HG03103 (cell line): ENCODE data around the gene OPCML.

Experiments used
- ATAC-seq: cut with Tn5 transposase; IDR thresholded peaks from one replicate; pipeline ENCODE4 v1.9.1; 2021; ENCODE audit warnings: low read depth; ENCODE audit not compliant: unreplicated experiment

The OPCML gene

DNA sequence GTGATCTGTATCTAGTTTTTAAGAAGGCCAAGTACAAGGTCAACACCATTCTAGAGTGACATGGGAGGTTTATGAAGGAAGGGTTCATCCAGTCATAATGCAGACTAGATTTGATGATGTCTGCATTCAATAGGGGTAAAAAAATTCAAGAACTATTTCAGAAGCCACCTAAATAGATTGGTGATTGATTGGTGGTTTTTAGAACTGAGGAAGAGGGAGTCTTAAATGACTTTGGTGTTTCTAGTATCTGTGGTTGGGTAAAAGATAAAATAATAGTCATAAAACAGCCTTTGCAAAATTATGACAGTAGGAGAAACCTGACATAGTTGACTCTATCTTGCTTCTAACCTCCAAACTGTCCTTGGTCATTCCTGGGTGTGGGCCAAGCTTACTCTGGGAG is 114.1 kb downstream of the OPCML start:
- ATAC-seq: no peak

GRCh38 chr11:133414506-133414905 is 117.8 kb downstream of the OPCML start:
- no peak for ATAC-seq

- ATAC-seq: no peak
Observed at GRCh38 chr11:133413703-133414102, 118.6 kb downstream of the OPCML start.

- ATAC-seq: no peak
Observed at GRCh38 chr11:133409799-133410198, 122.5 kb downstream of the OPCML start.

- ATAC-seq: no peak
Observed at GRCh38 chr11:133408936-133409335, 123.4 kb downstream of the OPCML start.

DNA sequence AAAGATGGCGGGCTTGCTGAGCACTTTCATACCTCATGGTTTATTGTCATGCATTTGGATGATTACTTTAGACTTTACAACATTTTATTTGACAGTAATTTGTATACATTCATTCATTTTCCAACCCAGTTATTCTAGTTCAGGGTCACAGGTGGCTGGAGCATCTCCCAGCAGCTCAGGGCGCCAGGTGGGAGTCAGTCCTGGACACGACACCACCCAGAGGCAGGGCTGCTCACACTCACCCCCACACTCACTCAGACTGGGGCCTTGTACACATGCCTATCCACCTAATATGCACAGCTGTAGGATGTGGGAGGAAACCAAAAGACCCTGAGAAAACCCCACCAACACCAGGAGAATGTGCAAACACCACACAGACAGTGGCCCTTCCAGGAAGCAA is 123.9 kb downstream of the OPCML start:
- ATAC-seq: no peak

DNA sequence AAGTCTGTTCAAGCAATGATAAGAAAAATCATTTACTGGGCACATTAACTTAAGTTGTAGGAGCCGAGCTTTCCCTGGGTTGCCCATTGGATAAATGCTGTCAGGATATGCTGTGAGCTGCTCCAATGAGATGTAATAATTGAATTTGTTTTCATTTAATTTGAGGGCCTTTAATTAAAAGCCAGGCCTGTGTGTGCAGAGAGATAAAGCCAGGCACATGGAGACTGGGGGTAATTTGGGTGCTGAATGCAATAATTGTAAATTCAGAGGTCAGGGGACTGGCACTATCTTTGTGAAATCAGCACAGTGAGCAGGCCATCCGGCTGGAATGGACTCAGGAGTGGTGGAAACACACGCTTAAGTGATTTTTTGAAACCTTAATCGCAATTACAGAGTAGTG is 125.8 kb downstream of the OPCML start:
- ATAC-seq: no peak

GRCh38 chr11:133403900-133404299 is 128.4 kb downstream of the OPCML start:
- ATAC-seq: no peak

DNA sequence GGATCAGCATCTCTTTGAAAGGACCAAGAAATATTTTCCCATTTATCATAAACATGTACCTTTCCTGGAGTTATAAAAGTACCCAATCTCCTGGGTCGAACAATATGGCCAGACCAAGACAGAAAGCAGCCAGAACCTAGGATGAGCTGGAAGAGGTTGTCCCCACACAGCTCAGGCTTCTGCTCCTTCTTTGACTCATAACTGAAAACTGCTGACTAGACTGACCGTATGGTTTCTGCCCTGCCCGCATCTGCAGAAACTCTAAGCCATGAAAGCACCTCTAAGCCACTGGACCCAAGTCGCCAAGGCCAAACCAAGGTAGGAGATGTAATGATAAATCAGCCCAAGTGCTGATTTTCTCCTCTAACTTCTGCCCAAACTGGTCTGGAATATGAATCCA is 129.8 kb downstream of the OPCML start:
- no peak for ATAC-seq

GRCh38 chr11:133399855-133400625 is 132.3 kb downstream of the OPCML start:
- no peak for ATAC-seq

DNA sequence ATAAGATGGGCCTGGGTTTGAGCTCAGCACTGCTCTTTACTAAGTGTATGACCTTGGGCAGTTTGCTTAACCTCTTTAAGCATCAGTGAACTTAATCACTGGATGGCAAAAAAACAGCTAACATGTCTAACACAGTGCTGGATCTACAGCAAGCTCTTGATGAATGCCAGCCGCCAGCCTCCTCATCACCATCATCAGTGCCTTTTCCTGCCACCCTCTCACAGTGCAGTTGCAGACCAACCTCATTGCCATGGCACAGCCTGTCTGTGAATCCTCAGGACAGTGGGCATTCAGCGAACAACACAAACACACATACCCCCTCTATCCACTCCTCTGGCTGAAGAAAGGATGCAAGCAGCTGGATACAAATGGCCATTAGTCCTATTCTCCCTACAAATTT is 133.0 kb downstream of the OPCML start:
- no peak for ATAC-seq

GRCh38 chr11:133390803-133391202 is 141.5 kb downstream of the OPCML start:
- no peak for ATAC-seq

GRCh38 chr11:133388975-133389568 is 143.2 kb downstream of the OPCML start:
- ATAC-seq: no peak

DNA sequence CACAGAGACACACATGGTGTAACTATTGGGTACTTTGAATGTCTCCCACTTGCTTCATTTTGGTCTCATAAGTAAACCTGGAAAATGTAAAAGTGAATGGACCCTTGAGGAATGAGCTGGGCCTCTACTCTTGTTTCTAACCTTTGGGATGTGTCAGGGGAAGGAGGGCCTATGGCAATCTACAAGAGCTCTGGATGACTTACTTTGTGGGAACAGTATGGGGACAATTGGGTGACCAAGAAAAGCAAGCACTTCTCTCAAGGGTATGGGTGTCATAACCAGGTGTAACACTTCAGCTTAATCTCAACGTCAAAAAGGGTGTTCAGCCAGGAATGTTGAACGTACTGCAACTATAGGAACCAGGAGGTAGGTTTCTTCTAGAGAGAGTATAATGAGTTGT is 144.0 kb downstream of the OPCML start:
- no peak for ATAC-seq

DNA sequence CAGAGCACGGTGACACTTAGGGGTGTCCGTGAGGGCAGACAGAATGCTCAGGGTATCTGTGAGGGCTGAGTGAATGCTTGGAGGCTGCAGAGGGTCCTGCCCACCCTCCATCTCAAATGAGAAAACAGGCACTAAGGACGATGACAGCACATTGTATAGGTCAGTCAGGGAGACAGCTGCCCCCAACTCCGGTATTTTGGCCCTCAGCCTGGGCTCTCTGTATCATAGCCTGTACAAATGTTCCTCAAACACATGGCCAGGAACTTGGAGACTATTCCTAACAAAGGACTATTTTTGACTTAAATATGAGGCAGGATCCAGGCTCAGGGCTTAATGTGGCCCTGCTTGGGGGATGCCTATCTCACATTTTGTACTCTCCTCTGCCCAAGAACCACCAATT is 145.4 kb downstream of the OPCML start:
- ATAC-seq: no peak

DNA sequence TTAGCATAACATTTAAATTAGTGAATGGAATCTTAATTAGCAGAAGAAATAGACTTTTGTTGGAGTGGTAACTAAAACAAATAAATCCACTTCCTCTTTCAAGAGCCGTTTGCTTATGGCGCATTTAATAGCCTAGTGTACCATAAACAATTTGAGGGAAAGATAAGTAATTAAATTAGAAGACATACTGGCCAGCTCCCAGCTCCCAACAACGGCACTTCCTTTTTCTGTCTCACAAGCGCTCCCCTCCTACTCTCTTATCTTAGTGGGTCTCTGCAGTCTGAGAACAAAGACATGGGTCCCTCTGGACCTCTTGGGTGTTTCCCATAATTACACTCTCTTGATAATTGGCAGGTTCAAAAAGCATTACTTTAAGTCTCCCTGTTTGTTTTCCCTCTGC is 146.0 kb downstream of the OPCML start:
- ATAC-seq: no peak

GRCh38 chr11:133385781-133386180 is 146.5 kb downstream of the OPCML start:
- no peak for ATAC-seq

DNA sequence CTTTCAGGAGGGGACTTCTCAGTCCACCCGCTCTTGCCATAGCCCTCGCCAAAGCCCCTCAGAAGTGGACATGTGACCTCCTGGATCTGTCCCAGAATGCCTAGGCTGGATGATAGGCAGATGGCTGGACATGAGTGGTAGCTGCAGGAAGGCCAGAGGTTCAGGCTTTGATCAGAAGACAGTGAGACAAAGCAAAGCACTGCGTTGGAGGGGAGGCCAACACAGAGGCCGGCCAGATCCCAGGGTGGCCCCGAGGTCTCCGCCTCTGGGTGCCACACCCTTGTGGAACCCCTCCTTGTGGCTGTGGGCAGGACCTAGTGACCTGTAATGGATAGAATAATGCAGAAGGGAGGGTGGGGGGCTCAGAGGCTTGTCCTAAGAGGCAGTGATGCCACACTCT is 147.6 kb downstream of the OPCML start:
- ATAC-seq: no peak

DNA sequence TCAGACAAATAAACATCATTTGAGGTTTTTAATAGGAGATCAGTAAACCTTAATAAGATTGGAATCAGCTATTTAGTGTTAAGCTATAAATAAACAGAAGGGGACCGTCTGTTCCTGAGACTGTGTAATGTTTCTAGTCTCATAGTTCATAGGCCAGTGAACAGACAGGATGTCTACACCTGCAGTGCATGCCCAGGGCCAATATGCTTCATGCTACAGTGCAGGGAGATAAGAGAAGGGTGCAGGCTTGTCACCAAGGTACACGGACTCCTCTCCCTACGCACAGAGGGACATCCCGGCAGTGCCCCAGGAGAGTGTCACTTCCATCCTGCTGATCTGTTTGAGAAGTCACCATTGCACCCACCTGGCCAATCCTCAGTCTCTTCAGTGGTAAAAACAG is 148.6 kb downstream of the OPCML start:
- no peak for ATAC-seq

DNA sequence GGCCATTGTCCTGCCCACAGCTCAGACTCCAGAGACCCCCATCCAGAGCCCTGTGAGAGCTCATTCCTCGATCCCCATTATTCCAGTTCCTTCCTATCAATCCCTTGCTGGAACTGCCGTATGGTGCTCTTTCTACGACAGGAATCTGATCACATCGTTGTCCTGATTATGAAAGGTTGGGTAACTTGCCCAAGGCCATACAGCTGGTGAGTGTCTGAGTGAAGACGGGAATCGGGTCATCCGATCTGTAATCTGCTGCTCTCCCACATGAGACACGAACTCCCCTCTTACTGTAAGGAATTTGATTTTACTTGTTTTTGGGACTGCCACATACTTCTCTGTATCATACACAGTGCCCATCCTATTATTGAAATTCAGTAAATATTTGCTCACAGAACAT is 149.1 kb downstream of the OPCML start:
- ATAC-seq: no peak

GRCh38 chr11:133382131-133382812 is 150.0 kb downstream of the OPCML start:
- no peak for ATAC-seq

- ATAC-seq: no peak
Observed at GRCh38 chr11:133381761-133382130, 150.6 kb downstream of the OPCML start.
